Measurements from ENCODE around the gene SAMD4A. TPM values are rescaled to one million over a fixed set of nuclear protein-coding genes. Genes with fewer than 3 reads are reported as not detected.

Gene SAMD4A
- total and polyA plus RNA-seq, 2 of the 4 experiments (the other 2 are of a cell fraction) = 22.9 to 38.2 TPM

DNA sequence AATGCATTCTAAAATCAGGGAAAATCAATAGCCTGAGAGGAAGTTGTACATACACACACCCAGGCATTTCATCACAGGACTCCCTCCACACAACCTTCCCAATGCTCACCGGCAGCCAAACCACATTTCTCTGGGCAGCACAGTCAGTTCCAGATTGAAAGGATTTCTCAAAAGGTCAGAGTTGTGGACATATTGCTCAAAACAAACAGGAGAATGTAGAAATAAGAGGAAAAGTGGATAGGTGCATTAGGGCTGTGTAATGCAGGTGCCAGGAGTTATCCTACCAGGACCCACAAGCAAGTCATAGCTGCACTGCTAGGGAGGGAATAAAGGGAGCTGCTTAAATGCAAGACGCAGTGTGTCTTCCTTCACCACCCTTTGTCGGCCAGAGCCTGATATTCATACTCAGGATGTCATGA, 272.8 kb downstream of the SAMD4A start:
- H4K20me1 ChIP-seq (ENCODE audit: insufficient read depth, low read length) = no peaks in the 10 kb centered on the region
- in situ Hi-C loops (cut with MboI; ENCODE audit: low sequenced_read_pairs) (no loop called here), dilution Hi-C loops (cut with HindIII; ENCODE audit: low sequenced_read_pairs, unreplicated experiment) (no loop called here), intact Hi-C loops (cut with micrococcal nuclease) (no loop called here)
- H3K27ac ChIP-seq (ENCODE audit: insufficient read depth, low read length) = no peak overlapping the region
- no peak overlapping the region for H4K5ac ChIP-seq (ENCODE audit: low read depth, low read length)
- no peak overlapping the region for H2BK5ac ChIP-seq (ENCODE audit: low read depth, low read length, poor library complexity, severe bottlenecking)
- H2BK20ac ChIP-seq (ENCODE audit: low read depth, low read length) = no peak overlapping the region
- H3K4me1 ChIP-seq (ENCODE audit: control insufficient read depth, insufficient read depth, low read length) = peaks cover 2% of the 10 kb centered on the region; the same call in 1 of the 2 replicates
- no CpG with 5 or more reads among the region's 3 CpGs for WGBS, 2 experiments (ENCODE audit: extremely low coverage in 2 of 2, insufficient read length in 1 of 2)
- no peaks in the 10 kb centered on the region for H3K79me1 ChIP-seq (ENCODE audit: low read depth in 1 of 2, low read length in 2 of 2)
- H2BK120ac ChIP-seq (ENCODE audit: low read depth, low read length) = no peak overlapping the region
- H3K14ac ChIP-seq (replicated peaks; ENCODE audit: low read depth, low read length) = no peak overlapping the region
- no peak overlapping the region for H3K56ac ChIP-seq (ENCODE audit: extremely low read depth, insufficient read depth, low read length)
- TF ChIP-seq MAZ (IDR thresholded peaks at IDR 0.05; ENCODE audit: borderline replicate concordance, low read depth, low read length) (no peak), MXI1 (IDR thresholded peaks at IDR 0.05; ENCODE audit: borderline replicate concordance, low read depth, low read length) (no peak), CEBPB (IDR thresholded peaks at IDR 0.05; ENCODE audit: low read depth, low read length) (no peak), CHD1 (IDR thresholded peaks at IDR 0.05; ENCODE audit: low read depth, low read length) (no peak), RCOR1 (IDR thresholded peaks at IDR 0.05; ENCODE audit: insufficient replicate concordance, low read length) (no peak), FOS (IDR thresholded peaks at IDR 0.05; ENCODE audit: low read depth, low read length) (no peak), MAFK (IDR thresholded peaks at IDR 0.05; ENCODE audit: low read depth, low read length) (no peak), NFE2L2 (IDR thresholded peaks at IDR 0.05; ENCODE audit: low read depth, low read length) (no peak), POLR2A (IDR thresholded peaks at IDR 0.05; ENCODE audit: low read depth, low read length) (no peak), RFX5 (IDR thresholded peaks at IDR 0.05; ENCODE audit: low read depth, low read length) (no peak), RAD21 (IDR thresholded peaks at IDR 0.05; ENCODE audit: low read length) (no peak), BHLHE40 (IDR thresholded peaks at IDR 0.05; ENCODE audit: low read depth, low read length) (no peak)
- TF ChIP-seq, protein P1, sequence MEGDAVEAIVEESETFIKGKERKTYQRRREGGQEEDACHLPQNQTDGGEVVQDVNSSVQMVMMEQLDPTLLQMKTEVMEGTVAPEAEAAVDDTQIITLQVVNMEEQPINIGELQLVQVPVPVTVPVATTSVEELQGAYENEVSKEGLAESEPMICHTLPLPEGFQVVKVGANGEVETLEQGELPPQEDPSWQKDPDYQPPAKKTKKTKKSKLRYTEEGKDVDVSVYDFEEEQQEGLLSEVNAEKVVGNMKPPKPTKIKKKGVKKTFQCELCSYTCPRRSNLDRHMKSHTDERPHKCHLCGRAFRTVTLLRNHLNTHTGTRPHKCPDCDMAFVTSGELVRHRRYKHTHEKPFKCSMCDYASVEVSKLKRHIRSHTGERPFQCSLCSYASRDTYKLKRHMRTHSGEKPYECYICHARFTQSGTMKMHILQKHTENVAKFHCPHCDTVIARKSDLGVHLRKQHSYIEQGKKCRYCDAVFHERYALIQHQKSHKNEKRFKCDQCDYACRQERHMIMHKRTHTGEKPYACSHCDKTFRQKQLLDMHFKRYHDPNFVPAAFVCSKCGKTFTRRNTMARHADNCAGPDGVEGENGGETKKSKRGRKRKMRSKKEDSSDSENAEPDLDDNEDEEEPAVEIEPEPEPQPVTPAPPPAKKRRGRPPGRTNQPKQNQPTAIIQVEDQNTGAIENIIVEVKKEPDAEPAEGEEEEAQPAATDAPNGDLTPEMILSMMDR (conservative IDR thresholded peaks at IDR 0.05; ENCODE audit: low read depth, low read length) = no peak
- TF ChIP-seq, protein P2, sequence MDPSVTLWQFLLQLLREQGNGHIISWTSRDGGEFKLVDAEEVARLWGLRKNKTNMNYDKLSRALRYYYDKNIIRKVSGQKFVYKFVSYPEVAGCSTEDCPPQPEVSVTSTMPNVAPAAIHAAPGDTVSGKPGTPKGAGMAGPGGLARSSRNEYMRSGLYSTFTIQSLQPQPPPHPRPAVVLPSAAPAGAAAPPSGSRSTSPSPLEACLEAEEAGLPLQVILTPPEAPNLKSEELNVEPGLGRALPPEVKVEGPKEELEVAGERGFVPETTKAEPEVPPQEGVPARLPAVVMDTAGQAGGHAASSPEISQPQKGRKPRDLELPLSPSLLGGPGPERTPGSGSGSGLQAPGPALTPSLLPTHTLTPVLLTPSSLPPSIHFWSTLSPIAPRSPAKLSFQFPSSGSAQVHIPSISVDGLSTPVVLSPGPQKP (IDR thresholded peaks at IDR 0.05; ENCODE audit: borderline replicate concordance, low read depth, low read length) = no peak
- TF ChIP-seq, protein P3, sequence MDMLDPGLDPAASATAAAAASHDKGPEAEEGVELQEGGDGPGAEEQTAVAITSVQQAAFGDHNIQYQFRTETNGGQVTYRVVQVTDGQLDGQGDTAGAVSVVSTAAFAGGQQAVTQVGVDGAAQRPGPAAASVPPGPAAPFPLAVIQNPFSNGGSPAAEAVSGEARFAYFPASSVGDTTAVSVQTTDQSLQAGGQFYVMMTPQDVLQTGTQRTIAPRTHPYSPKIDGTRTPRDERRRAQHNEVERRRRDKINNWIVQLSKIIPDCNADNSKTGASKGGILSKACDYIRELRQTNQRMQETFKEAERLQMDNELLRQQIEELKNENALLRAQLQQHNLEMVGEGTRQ (IDR thresholded peaks at IDR 0.05; ENCODE audit: low read depth, low read length) = no peak
- H2AK5ac ChIP-seq (ENCODE audit: low read depth, low read length) = no peak overlapping the region
- no peak overlapping the region for H2AK9ac ChIP-seq (replicated peaks; ENCODE audit: low read depth, low read length, poor library complexity)
- no peak overlapping the region for H4K91ac ChIP-seq (ENCODE audit: insufficient read depth, low read depth, low read length)
- H3K18ac ChIP-seq (ENCODE audit: low read depth, low read length) = no peak overlapping the region
- ChIA-PET POLR2A (ENCODE audit: unreplicated experiment) (no interaction called here), CTCF (no interaction called here)
- H3K4ac ChIP-seq (ENCODE audit: low read depth, low read length) = no peak overlapping the region
- BruUV-seq (replicated peaks) = no TSS peak
- no peak overlapping the region for H3K4me2 ChIP-seq (ENCODE audit: low read depth, low read length)
- H3K9ac ChIP-seq (ENCODE audit: low read depth, low read length) = no peak overlapping the region
- H3K36me3 ChIP-seq (ENCODE audit: control insufficient read depth, insufficient read depth, low read length) = no peaks in the 10 kb centered on the region
- H3K9me1 ChIP-seq (ENCODE audit: insufficient read depth, low read length) = no peaks in the 10 kb centered on the region
- H4K8ac ChIP-seq (ENCODE audit: low read depth in 2 of 2, low read length in 2 of 2) = no peak overlapping the region
- H2AFZ ChIP-seq (replicated peaks; ENCODE audit: low read length, poor library complexity) = no peak overlapping the region
- H2BK15ac ChIP-seq (ENCODE audit: low read depth, low read length) = no peak overlapping the region
- no peak for ATAC-seq (ENCODE audit: low read depth)
- H3K27me3 ChIP-seq (ENCODE audit: control insufficient read depth, insufficient read depth, low read length) = peaks cover 10% of the 10 kb centered on the region
- no peak overlapping the region for H3K23ac ChIP-seq (ENCODE audit: low read depth, low read length)
- no peaks in the 10 kb centered on the region for H3K9me3 ChIP-seq (ENCODE audit: control insufficient read depth, insufficient read depth, low read length)
- DNase-seq = no peak
- H3K4me3 ChIP-seq (ENCODE audit: insufficient read depth, low read depth, low read length) = no peak overlapping the region
